Skin epidermis (tissue), 12 donors: ENCODE results near the gene FAM83C.

ENCODE experiments used
- H3K27ac ChIP-seq, 21 experiments: fragments of 200-600 bp; sonication (generic) in 11 of 21; one replicate each; pipeline ENCODE4 v1.5.0; 2020; ENCODE audit warnings: mild to moderate bottlenecking in 3 of 21, inconsistent platforms in 2 of 21, moderate library complexity in 2 of 21
- H3K4me3 ChIP-seq, 7 experiments: fragments of 200-600 bp; sonication (generic) in 2 of 7; one replicate each; pipeline ENCODE4 v1.5.0; 2020; ENCODE audit warnings: inconsistent platforms in 2 of 7, mild to moderate bottlenecking in 2 of 7, moderate library complexity in 1 of 7

FAM83C gene

DNA sequence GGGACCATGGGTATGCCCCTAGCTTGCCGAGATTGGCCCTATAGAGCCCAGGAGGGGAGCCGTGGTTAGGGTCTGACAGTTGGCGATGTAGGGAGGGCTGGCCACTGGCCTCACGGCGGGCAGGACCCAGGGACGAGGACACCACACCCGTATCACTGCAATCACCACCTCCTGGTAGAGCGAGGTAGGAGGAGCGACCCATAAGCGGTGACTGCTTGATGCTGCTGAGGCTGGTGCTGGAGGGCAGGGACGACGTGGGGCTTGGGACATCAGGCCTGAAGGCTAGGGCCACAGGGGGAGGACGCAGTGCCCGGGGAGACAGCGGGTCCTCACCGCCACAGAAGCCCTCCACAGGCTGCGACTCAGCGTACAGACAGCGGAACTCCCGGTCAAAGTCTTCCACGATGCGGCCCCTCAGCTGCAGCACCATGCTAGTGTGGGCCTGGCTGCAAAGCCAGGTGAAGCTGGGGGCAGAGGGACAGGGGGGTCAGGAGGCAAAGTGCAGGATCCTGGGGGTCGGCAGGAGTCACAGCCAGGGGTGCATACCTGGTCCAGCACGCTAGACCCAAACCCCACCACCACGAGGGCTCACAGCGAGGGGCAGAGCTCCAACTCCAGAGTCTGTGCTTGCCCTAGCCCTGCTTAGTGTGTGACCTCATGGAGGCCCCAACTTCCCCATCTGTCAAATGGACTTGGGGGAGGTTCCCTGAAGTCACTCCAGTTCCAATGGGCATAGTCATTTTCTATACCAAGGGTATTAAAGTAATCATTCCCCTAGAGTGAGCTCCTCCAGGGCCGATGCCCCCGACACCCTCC lies 4.5 kb downstream of the FAM83C start:
- peak overlapping the region in 1 of 21 experiments; percentile 47 for H3K27ac ChIP-seq
- H3K4me3 ChIP-seq: no peak overlapping the region

DNA sequence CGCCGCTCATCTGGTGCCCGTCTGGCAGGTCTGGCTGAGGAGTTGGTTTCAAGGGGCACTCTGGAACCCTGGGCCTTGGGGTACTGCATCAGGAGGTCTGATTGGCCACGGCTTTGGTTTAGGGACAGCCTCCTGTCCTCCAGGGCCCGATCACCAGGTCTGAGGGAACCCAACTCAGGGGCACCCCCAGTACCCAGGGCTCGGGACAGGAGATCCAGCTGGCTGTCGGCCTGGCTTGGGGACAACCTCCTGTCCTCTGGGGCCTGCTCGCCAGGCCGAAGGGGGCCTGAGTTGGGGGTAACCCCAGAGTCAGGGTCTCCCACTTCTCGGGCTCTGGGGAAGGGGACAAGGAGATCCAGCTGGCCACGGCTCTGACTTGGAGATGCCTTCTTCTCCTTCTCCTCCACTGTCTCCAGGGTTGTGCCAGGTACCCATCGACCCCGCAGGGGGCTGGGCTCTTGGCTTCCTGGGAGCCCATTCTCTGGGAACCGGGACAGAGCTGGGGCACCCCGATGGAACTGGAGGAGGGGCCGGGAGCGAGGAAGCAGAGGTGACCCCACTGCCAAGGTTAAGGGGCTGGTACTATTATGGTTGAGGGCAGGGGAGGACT lies 5.2 kb downstream of the FAM83C start:
- Histone ChIP-seq H3K27ac (peak overlapping the region in 2 of 21 experiments; percentile 22 to 47), H3K4me3 (no peak overlapping the region)

DNA sequence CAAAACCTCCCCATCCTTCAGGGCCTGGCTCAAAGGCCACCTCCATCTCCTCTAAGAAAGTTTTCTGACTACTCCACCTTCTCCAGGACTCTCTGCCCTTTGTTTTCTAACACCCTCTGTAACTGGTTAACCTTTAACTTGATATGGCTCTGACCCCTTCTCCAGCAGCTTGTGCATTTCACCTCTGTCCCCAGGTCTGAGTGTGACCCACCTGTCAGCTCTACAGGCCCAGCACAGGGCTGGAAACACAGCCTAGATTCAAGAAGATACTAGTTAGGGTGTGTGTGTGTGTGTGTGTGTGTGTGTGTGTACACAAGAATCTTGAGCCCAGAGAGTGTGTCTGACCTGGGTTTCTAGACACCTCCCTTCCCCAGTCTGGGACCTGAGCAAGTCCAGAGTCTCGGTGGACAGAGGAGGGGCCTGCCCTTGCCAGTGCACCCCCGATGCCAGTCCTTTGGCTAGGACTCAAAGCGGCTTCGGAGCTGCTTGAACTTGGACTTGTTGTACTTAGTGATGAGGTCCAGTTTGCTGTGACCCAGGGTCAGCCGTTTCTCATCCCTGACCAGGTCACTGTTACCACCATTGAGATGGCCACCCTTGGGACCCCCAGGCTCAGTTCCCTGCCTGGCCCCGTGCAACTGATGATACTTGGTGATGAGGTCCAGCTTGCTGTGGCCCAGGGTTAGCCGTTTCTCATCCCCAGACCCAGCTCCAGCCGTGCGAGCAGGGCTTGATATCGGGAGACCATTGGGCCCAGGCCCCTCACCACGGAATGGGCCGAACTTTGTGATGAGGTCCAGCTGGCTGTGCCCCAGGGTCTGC lies 5.9 kb downstream of the FAM83C start:
- Histone ChIP-seq H3K4me3 (no peak overlapping the region), H3K27ac (peak overlapping the region in 5 of 21 experiments; percentile 11 to 36 (median 32))

DNA sequence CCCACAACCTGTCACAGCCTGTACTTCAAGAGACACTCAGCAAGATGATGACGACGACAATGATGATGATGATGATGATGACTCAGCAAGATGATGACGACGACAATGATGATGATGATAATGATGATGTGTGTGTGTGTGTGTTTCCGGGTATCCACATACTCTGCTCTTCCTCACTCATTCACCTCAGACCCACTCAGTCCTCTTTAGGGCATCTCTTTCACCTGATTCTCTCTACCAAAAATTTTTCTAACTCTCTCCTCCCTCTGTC lies 6.5 kb downstream of the FAM83C start:
- no peak overlapping the region for H3K4me3 ChIP-seq

DNA sequence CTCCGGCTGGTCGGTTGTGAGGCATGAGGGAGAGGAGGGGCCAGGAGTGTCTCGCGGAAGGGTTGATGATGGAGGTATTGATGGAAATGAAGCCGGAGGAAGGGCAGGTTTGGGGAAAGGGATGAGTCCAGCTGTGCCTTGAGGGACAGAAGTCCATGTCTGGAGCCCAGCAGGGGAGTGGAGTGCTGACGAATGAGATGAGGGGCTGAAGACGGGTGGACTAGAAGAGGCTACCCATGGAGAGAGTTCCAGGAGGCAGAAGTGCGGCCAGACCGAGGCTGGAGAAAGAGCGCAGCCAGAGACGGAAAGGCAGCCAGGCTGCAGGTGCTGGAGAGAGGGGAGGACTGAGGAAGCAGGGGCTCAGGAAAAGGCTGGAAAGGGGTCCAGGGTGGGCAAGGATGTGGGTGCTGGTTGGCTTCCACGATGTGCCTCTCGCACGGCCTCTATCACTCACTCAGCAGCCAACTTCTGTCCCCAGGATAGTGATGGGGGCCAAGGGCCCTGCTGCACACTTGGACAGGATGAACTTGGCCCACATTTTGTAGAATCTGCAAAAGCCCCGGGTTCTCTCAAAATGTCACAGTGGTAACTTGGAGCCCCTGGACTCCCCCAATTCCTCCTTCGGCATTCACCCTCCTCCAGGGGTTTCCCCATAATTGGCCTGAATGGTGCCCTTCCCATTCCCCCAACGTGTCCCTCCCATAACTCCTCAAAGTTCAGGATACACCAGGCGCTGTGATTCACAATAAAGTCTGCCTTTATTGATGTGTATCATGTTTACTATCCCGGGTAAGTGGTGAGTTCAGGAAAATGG lies 7.0 kb downstream of the FAM83C start:
- peak overlapping the region in 20 of 21 experiments; percentile 82 to 98 (median 93) for H3K27ac ChIP-seq
- peak overlapping the region; percentile 79 to 88 (median 84) for H3K4me3 ChIP-seq

More for the DNA sequence above, 6.5 kb downstream of the FAM83C start:
- H3K27ac ChIP-seq: peak overlapping the region in 5 of 21 experiments; percentile 11 to 90 (median 32)

DNA sequence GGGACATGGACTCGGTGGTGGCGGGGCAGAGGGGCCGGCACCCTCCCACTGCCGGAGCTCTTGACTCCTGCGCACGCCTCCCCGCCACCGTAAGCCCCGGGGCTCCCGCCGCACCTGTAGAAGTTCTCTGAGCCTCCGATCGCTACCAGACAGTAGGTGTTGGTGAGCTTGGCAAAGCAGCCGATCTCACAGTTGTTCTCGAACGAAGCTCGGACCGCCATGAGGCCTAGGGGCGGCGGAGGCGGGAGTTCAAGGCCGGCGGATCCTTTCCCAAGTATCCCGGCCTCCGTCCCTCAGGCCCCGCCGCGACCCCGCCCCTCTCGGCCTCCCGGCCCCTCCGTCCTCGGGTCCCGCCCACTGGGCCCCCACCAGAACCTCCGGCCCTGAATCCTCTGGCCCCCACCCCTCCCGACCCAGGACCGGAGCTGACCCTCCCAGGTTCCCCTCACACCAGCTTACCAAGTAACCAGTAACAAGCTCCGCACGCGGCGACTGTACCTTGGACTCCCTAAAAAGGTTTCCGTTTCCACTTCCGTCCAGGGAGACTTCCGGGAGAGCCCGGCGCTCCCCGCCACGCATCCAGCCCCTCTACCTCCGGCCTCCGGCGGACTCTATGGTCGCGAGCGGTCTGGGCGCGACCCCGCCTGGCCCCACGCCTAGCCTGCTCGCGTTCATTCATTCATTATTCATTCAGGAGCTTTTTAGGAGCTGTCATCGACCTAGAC lies 7.8 kb downstream of the FAM83C start, which contains the start of gene EIF6:
EIF6 (minus strand) TSS at position 506 of the 725 bp plus-strand sequence; CDS start at position 221, 285 bp downstream.
- H3K27ac ChIP-seq: peak within 1 kb of the TSS; percentile 78 to 98 (median 93)
- peak within 1 kb of the TSS; percentile 79 to 88 (median 84) for H3K4me3 ChIP-seq

DNA sequence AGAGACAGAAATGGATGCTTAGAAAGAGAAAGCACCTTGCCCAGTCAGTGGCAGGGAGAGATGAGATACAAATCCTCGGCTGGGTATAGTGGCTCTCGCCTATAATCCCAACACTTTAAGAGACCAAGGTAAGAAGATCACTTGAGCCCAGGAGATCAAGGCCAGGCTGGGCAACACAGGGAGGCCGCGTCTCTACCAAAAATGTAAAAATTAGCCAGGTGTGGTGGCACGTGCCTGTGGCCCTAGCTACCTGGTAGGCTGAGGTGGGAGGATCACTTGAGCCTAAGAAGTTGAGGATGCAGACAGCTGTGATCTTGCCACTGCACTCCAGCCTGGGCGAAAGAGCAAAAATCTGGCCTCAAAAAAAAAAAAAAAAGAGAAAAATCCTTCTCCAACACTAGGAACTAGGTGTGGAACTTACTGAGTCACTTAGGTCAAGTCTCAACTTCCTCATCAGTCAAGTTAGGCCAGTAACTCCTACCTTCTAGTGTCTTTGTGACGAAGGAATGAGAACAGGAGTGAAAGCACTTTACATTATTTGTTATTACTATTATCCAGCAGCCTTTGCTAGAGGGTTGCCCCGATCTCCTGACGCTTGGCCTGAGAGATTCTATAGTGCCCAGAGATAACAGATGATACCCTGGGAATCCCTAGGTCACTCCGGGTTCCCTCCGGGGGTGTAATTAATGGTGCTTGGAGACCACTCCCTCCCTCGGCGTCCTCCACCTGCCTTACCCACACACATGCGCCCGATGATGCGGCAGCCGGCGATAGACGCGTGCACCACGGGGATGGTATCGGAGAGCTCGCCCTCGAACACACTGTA lies 8.6 kb downstream of the FAM83C start:
- Histone ChIP-seq H3K27ac (peak overlapping the region; percentile 78 to 98 (median 93)), H3K4me3 (peak overlapping the region; percentile 79 to 88 (median 84))

DNA sequence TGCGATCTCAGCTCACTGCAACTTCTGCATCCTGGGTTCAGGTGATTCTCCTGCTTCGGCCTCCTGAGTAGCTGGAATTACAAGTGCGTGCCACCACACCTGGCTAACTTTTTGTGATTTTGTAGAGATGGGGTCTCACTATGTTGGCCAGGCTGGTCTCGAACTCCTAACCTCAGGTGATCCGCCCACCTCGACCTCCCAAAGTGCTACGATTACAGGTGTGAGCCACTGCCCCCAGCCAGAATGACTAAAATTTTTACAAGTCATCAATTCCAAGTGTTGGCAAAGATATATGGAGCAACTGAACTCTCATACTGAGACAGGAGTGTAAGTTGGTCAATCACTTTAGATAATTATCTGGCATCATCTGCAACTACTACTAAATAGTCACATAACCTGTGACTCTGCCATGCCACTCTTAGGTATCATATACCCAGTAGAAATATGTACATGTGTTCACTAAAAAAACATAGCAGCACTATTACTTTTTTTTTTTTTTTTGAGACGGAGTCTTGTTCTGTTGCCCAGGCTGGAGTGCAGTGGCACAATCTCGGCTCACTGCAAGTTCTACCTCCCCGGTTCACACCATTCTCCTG lies 10.6 kb downstream of the FAM83C start:
- Histone ChIP-seq H3K4me3 (no peak overlapping the region), H3K27ac (peak overlapping the region in 2 of 21 experiments; percentile 24 to 96)

DNA sequence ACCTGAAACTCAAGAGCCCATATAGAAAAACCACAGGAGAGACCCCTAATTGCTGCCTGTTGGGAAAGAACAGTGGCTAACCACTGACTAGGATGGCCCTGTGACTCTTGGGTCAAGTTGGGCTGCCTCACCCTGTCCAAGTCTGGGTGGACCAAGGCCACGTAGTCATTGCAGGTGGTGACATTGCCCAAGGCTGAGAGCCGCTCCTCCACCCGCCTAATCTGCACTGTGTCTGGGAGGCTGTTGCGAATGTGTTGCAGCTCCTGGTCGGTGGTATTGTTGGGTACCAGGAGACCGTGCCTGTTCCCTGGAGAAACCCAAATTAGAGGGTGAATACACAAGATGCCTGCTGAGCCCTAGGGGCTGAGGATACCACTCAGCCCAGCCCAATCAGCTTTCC lies 11.7 kb downstream of the FAM83C start:
- H3K27ac ChIP-seq: peak overlapping the region in 11 of 21 experiments; percentile 4 to 100 (median 97)
- H3K4me3 ChIP-seq: no peak overlapping the region

DNA sequence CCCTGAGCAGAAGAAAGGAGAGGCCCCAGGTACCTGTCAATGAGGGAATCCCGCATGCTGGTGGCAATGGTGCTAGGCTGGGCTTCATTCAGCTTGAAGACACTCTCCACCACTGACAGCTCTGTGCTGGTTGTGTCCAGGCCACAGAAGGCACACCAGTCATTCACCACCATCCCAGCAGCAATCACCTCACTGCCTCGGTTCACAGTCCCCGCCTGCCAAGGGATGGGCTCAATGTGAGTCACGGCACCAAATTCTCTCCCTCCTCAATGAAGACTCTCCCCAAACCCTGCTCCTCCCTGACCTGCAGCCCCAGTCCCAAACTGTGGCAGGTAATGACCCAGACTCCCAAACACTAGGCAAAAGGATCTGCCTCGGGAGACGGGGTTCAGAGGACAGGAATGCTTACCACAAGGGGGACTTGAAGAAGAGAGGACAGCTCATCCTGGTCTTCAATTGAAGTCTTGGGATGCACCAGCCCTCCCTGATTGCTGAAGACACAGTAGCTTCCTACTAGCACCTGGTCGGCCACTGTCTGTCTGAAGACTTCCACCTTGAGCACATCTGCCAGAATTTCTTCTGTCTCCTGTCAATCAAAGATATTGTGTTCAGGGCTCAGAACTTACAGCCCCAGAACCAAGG lies 12.6 kb downstream of the FAM83C start:
- no peak overlapping the region for H3K4me3 ChIP-seq
- peak overlapping the region in 18 of 21 experiments; percentile 8 to 100 (median 98) for H3K27ac ChIP-seq

DNA sequence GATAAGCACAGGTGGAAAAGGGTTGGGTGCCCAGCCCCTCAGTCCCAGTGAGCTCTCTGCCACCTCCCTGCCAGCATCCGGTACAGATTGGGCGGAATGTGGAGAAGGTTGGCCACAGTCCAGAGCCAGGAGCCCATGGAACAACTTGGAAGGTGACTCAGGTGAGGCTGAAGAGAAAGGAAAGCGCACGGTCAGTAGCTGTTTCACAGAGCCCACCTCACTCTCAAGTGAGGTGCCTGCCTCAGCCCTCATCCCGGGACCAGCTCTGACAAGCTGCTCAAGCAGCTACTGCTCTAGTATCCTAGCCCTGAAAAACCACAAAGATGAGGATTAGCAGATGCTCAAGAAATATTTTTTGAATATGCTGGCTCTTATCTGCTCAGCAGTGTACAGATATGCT lies 13.2 kb downstream of the FAM83C start:
- Histone ChIP-seq H3K4me3 (no peak overlapping the region), H3K27ac (peak overlapping the region in 18 of 21 experiments; percentile 8 to 100 (median 98))

DNA sequence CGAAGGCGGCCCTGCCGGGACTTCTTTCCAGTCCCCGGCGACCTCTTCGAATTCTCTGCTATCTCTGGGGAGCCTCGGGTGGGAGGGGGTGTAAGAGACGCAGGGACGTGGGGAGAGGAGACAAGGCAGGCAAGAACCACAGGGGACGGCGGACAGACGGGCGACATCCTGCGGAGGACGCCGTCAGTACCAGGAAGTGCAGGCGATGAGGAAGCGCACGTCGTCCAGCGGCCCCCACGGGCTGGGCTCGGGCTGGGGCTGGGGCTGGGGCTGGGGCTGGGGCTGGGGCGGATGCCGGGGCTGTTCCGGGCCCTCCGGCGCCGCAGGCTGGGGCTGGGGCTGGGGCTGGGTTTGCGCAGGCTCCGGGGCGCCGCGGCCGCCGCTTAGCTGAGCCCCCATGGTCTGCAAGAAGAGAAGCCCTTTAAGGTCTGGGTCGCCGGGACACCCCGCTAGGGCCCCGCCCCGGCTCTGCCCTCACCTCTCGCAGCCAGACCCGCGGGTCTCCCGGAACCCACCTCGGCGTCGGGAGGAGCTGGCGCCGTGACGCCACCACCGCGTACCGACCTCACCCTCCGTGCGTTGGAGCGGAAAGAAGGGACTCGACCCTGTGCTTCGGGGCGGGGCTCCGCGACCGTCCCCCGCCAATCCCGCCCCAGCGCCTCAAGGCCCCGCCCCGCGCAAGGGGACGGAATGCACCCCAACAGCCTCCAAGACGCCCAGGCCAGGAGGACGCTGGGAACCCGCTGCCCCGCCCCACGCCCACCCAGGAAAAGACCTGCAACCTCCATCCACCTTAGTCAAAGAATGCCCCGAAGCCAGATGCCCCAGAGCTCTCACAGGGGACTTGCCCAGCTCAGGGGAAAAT lies 14.5 kb downstream of the FAM83C start, which contains the start of gene MMP24OS:
MMP24OS (minus strand) TSS at position 592 of the 865 bp plus-strand sequence; CDS start at position 399, 193 bp downstream.
- Histone ChIP-seq H3K27ac (peak within 1 kb of the TSS; percentile 88 to 100 (median 98)), H3K4me3 (peak within 1 kb of the TSS; percentile 65 to 90 (median 79))

DNA sequence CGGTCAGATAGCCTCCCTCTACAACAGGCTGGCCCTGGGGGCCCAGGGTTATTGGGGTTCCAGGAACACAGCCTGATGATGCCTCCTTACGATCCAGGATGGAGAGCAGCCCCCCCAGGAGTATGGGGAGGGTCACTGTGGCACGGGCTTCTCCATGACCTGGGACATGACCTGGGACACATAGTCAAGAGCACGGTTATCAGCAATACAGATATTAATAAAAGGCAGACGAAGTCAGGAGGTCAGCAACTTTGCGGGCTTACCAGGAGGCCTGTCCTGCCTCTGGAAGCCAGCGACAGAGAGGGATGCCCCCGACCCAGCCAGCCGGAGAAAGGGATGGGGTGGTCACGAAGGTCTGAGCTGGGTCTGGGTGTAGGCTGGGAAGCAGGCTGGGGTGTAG lies 15.1 kb downstream of the FAM83C start:
- Histone ChIP-seq H3K4me3 (peak overlapping the region; percentile 65 to 90 (median 79)), H3K27ac (peak overlapping the region; percentile 88 to 100 (median 98))

DNA sequence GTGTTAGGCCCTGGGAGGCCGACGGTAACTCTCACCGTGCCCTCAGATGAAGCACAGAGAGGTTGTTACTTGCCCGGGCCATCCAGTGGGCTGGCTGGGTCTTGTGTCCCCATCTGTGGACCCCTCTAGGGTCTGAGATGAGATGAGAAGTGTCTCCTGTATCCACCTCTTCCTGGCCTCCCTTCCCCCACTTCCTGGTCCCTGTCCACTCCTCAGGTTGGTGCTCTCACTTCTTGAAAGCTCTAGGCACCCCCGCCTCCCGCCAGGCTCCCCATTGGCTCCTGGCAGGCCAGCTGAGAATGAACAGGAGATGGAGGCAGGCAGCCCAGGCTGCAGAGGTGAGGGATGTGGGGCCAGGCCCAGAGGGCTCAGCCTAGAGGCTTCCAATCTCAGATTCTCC lies 15.8 kb downstream of the FAM83C start:
- peak overlapping the region in 18 of 21 experiments; percentile 96 to 100 (median 98) for H3K27ac ChIP-seq
- peak overlapping the region in 1 of 7 experiments; percentile 86 for H3K4me3 ChIP-seq

DNA sequence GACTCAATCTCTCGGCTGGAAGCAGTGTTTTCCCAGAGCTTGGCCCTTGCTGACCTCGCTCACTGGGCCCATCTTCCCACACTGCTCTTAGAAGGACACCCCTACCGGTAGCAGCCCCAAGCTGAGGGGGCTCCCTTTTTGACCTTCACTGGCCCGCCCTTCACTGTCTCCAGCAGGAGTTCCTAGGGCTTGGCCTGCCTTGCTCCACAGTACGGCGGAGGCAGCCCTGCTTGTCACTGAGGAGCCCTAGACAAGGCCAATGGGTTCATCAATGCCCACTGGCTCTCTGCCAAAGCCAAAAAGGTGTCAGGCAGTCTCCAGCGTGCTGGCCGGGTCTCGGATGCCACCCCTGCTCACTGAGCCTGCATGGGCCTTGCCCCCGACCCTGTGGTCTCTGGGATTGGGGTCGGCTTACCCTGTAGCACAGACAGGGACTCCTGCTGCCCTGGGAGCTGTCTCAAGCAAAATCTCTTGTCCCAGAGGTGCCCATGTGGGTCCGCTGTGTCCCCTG lies 16.4 kb downstream of the FAM83C start:
- no peak overlapping the region for H3K4me3 ChIP-seq
- peak overlapping the region in 3 of 21 experiments; percentile 1 to 100 (median 98) for H3K27ac ChIP-seq
